Measurements from ENCODE around the gene VAT1L.

- TF ChIP-seq POLR2A (IDR thresholded peaks at IDR 0.05; ENCODE audit: low read depth, low read length): no peak
- no peak for TF ChIP-seq POLR2AphosphoS5 (IDR thresholded peaks at IDR 0.05; ENCODE audit: low read depth, low read length)
Observed at GRCh38 chr16:77975942-77976341, 187.6 kb downstream of the VAT1L start.

All from GM12892 (cell line).